Measurements from ENCODE around the gene TMBIM6. TPM values are rescaled to one million over a fixed set of nuclear protein-coding genes. Genes with fewer than 3 reads are reported as not detected.
"Not testable (repeated sequence)": the region's sequence is repeated elsewhere in the genome, so short reads cannot be mapped to it uniquely, and the experiment has no call there.

Gene TMBIM6
- total RNA-seq, 2 experiments from 2014 or later: 437 to 443 TPM

DNA sequence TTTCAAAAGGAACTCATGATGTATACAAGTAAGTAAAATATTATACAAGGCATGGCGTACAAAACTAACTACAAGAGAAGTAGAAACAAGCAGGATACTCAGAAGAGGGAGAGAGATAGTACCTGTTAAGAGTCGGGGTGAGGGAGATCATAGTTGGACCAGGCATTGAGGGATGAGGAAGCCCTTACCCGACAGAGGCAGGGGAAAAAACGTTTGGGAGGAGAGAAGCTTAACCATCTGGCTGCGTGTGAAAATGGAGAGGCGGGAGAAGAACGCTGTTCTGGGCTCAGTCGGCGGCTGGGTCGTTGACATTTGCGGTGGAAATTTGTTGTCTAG lies 33.6 kb upstream of the TMBIM6 start:
- intact Hi-C loops (cut with micrococcal nuclease): loop anchor here (2.0 kb wide), 1 partner anchor 63 kb away; no protein-coding TSS in a partner anchor
- Mint-ChIP-seq H3K36me3 (ENCODE audit: low read depth) (peaks cover 4% of the 10 kb centered on the region), H3K4me3 (peak overlapping the region; percentile 86), H3K27ac (peak overlapping the region; percentile 86), H3K9me3 (no peaks in the 10 kb centered on the region), H3K4me1 (ENCODE audit: low read depth) (peaks cover 38% of the 10 kb centered on the region), H3K27me3 (peaks cover 14% of the 10 kb centered on the region)
- TF ChIP-seq, protein P1, sequence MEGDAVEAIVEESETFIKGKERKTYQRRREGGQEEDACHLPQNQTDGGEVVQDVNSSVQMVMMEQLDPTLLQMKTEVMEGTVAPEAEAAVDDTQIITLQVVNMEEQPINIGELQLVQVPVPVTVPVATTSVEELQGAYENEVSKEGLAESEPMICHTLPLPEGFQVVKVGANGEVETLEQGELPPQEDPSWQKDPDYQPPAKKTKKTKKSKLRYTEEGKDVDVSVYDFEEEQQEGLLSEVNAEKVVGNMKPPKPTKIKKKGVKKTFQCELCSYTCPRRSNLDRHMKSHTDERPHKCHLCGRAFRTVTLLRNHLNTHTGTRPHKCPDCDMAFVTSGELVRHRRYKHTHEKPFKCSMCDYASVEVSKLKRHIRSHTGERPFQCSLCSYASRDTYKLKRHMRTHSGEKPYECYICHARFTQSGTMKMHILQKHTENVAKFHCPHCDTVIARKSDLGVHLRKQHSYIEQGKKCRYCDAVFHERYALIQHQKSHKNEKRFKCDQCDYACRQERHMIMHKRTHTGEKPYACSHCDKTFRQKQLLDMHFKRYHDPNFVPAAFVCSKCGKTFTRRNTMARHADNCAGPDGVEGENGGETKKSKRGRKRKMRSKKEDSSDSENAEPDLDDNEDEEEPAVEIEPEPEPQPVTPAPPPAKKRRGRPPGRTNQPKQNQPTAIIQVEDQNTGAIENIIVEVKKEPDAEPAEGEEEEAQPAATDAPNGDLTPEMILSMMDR (IDR thresholded peaks at IDR 0.05): peak; percentile 63
- ATAC-seq: no peak
- ChIA-PET CTCF (interaction anchor here (0.7 to 19.2 kb wide), 16 partner anchors 8 to 137 kb away, joined by 3 to 556 read pairs (median 4); partner anchors contain the start of gene TMBIM6), POLR2A (interaction anchor here (0.7 to 2.0 kb wide), 5 partner anchors 9 to 72 kb away, joined by 3 to 5 read pairs (median 3); no protein-coding TSS in a partner anchor)
- DNase-seq: no peak

- no peaks in the 10 kb centered on the region for H3K9me3 Mint-ChIP-seq
- H3K4me1 Mint-ChIP-seq (ENCODE audit: low read depth): peaks cover 27% of the 10 kb centered on the region
- intact Hi-C loops (cut with micrococcal nuclease): no loop called here
- H3K36me3 Mint-ChIP-seq (ENCODE audit: low read depth): peaks cover 4% of the 10 kb centered on the region
- DNase-seq (no peak), ATAC-seq (no peak)
- no peak overlapping the region for H3K4me3 Mint-ChIP-seq
- no peak overlapping the region for H3K27ac Mint-ChIP-seq
- peaks cover 15% of the 10 kb centered on the region for H3K27me3 Mint-ChIP-seq
- ChIA-PET CTCF (interaction anchor here (0.9 to 19.2 kb wide), 16 partner anchors 10 to 377 kb away, joined by 3 to 556 read pairs (median 5); partner anchors contain the start of gene DNAJC22), POLR2A (interaction anchor here (1.4 to 2.0 kb wide), 2 partner anchors 37 to 66 kb away, joined by 3 to 5 read pairs; no protein-coding TSS in a partner anchor)
- TF ChIP-seq, protein P1 (IDR thresholded peaks at IDR 0.05): no peak
These were observed 32.5 kb upstream of the TMBIM6 start for GRCh38 chr12:49708851-49709250.

- H3K36me3 Mint-ChIP-seq (ENCODE audit: low read depth); intact Hi-C loops (cut with micrococcal nuclease); H3K4me1 Mint-ChIP-seq (ENCODE audit: low read depth); DNase-seq; H3K9me3 Mint-ChIP-seq; ATAC-seq; H3K4me3 Mint-ChIP-seq; H3K27ac Mint-ChIP-seq: not testable (repeated sequence)
- ChIA-PET CTCF (interaction anchor here (1.4 to 19.2 kb wide), 3 partner anchors 27 to 67 kb away, joined by 5 to 556 read pairs (median 8); partner anchors contain the start of gene TMBIM6), POLR2A (interaction anchor here (0.7 kb wide), 1 partner anchor 27 kb away, joined by 3 read pairs; the partner anchor contains the start of gene TMBIM6)
- peaks cover 19% of the 10 kb centered on the region for H3K27me3 Mint-ChIP-seq
These were observed 27.4 kb upstream of the TMBIM6 start for GRCh38 chr12:49713952-49714351.

- Mint-ChIP-seq H3K36me3 (ENCODE audit: low read depth) (no peaks in the 10 kb centered on the region), H3K9me3 (no peaks in the 10 kb centered on the region), H3K4me1 (ENCODE audit: low read depth) (no peaks in the 10 kb centered on the region), H3K27ac (no peak overlapping the region), H3K27me3 (peaks cover 9% of the 10 kb centered on the region), H3K4me3 (no peak overlapping the region)
- ATAC-seq (no peak), DNase-seq (no peak)
- TF ChIP-seq, protein P1 (IDR thresholded peaks at IDR 0.05): no peak
- CTCF ChIA-PET: interaction anchor here (1.1 to 19.2 kb wide), 5 partner anchors 8 to 70 kb away, joined by 3 to 556 read pairs (median 4); no protein-coding TSS in a partner anchor
- POLR2A ChIA-PET: no interaction called here
- intact Hi-C loops (cut with micrococcal nuclease): no loop called here
These were observed 24.8 kb upstream of the TMBIM6 start for GRCh38 chr12:49716553-49716952.

DNA sequence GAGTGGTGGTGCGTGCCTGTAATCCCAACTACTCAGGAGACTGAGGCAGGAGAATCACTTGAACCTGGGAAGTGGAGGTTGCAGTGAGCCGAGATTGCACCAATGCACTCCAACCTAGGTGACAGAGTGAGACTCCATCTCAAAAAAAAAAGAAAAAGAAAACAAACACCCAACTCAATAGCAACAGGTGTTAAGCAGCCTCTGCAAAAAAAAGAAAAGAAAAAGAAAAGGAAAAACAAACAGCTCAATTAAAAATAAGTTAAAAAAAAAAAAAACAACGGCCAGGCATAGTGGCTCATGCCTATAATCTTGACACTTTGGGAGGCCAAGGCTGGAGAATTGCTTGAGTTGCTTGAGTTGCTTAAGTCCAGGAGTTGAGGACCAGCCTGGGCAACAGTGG lies 23.6 kb upstream of the TMBIM6 start:
- ChIA-PET POLR2A (interaction anchor here (1.2 kb wide), 1 partner anchor 87 kb away, joined by 4 read pairs; no protein-coding TSS in a partner anchor), CTCF (interaction anchor here (1.1 to 19.2 kb wide), 4 partner anchors 10 to 137 kb away, joined by 3 to 556 read pairs (median 5); no protein-coding TSS in a partner anchor)
- H3K36me3 Mint-ChIP-seq (ENCODE audit: low read depth); H3K4me1 Mint-ChIP-seq (ENCODE audit: low read depth); H3K9me3 Mint-ChIP-seq; intact Hi-C loops (cut with micrococcal nuclease); H3K4me3 Mint-ChIP-seq; H3K27ac Mint-ChIP-seq; DNase-seq; ATAC-seq; H3K27me3 Mint-ChIP-seq: not testable (repeated sequence)

GRCh38 chr12:49720214-49720613 lies 21.1 kb upstream of the TMBIM6 start:
- intact Hi-C loops (cut with micrococcal nuclease): no loop called here
- H3K4me1 Mint-ChIP-seq (ENCODE audit: low read depth): no peaks in the 10 kb centered on the region
- H3K9me3 Mint-ChIP-seq: no peaks in the 10 kb centered on the region
- no peak overlapping the region for H3K27ac Mint-ChIP-seq
- H3K4me3 Mint-ChIP-seq: no peak overlapping the region
- CTCF ChIA-PET: interaction anchor here (1.3 to 1.7 kb wide), 4 partner anchors 21 to 83 kb away, joined by 3 to 12 read pairs (median 4); partner anchors contain the start of gene TMBIM6
- DNase-seq: no peak
- POLR2A ChIA-PET: interaction anchor here (0.5 kb wide), 1 partner anchor 21 kb away, joined by 4 read pairs; no protein-coding TSS in a partner anchor
- ATAC-seq: no peak
- H3K27me3 Mint-ChIP-seq: peaks cover 3% of the 10 kb centered on the region
- TF ChIP-seq, protein P1 (IDR thresholded peaks at IDR 0.05): no peak
- H3K36me3 Mint-ChIP-seq (ENCODE audit: low read depth): no peaks in the 10 kb centered on the region

GRCh38 chr12:49721355-49721754 lies 20.0 kb upstream of the TMBIM6 start:
- H3K9me3 Mint-ChIP-seq; H3K36me3 Mint-ChIP-seq (ENCODE audit: low read depth); POLR2A ChIA-PET; H3K27me3 Mint-ChIP-seq; H3K27ac Mint-ChIP-seq; intact Hi-C loops (cut with micrococcal nuclease); DNase-seq; H3K4me1 Mint-ChIP-seq (ENCODE audit: low read depth); ATAC-seq; H3K4me3 Mint-ChIP-seq: not testable (repeated sequence)
- CTCF ChIA-PET: interaction anchor here (1.4 to 1.7 kb wide), 3 partner anchors 20 to 84 kb away, joined by 3 to 12 read pairs (median 4); partner anchors contain the start of gene TMBIM6

All from activated CD8-positive, alpha-beta T cell treated with anti-CD3 and anti-CD28 coated beads for 36 hours (primary cell).